IPS-20b (cell line): ENCODE data around the gene SLAIN1.

ENCODE experiments used
- H3K27ac ChIP-seq: one replicate; pipeline ENCODE4 v1.5.1; 2013; ENCODE audit warnings: low read length
- H3K27me3 ChIP-seq: 2 replicates; pipeline ENCODE4 v1.6.1; 2013; ENCODE audit warnings: mild to moderate bottlenecking, low read length, inconsistent platforms; ENCODE audit not compliant: insufficient read depth
- H3K36me3 ChIP-seq: 2 replicates; pipeline ENCODE4 v1.6.1; 2013; ENCODE audit warnings: low read depth, mild to moderate bottlenecking, inconsistent platforms, low read length, moderate library complexity; ENCODE audit not compliant: insufficient read depth
- H3K4me1 ChIP-seq: 2 replicates; pipeline ENCODE4 v1.6.1; 2013; ENCODE audit warnings: mild to moderate bottlenecking, control low read depth, inconsistent platforms, low read length, moderate library complexity; ENCODE audit not compliant: insufficient read depth
- H3K4me3 ChIP-seq: 2 replicates; pipeline ENCODE4 v1.5.1; 2013; ENCODE audit warnings: mild to moderate bottlenecking, low read length, inconsistent platforms
- H3K9ac ChIP-seq: 2 replicates; pipeline ENCODE4 v1.6.1; 2013; ENCODE audit warnings: low read depth, mild to moderate bottlenecking, inconsistent platforms, low read length, moderate library complexity
- H3K9me3 ChIP-seq: 2 replicates; pipeline ENCODE4 v1.6.1; 2013; ENCODE audit warnings: mild to moderate bottlenecking, low read depth, low read length, inconsistent platforms; ENCODE audit not compliant: insufficient read depth

The SLAIN1 gene

DNA sequence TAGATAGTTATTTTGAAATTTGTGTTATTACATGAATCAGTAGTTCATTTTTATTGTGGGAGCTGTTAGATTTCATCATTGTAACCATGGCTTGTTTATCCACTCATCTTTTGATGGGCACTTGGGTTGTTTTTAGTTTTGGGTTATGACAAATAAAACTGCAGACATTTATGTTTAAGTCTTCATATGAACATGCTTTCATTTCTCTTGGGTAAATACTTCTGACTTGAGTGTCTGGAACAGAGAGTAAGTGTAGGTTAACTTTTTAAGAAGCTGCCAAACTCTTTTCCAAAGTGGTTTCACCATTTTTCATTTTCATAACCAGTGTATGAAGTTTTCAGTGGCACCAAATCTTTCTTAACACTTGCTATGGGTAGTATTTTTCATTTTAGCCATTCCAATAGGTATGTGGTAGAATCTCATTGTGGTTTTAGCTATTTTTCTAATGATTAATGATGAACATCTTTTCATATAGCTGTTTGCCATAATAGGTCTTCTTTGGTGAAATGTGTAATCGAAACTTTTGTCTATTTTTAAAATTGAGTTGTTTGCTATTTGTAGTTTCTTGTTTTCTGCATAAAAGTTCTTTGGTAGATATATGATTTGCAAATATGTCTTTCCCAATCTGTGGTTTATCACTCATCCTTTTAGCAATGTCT is 17.9 kb downstream of the SLAIN1 start:
- peaks cover 10% of the 10 kb centered on the region; the same call in 1 of the 2 replicates for H3K4me1 ChIP-seq
- no peak overlapping the region for H3K27ac ChIP-seq
- H3K9me3 ChIP-seq, result peaks cover 7% of the 10 kb centered on the region; the same call in 1 of the 2 replicates
- H3K4me3 ChIP-seq, result no peak overlapping the region
- H3K36me3 ChIP-seq, result peaks cover 13% of the 10 kb centered on the region; the same call in 1 of the 2 replicates
- no peaks in the 10 kb centered on the region for H3K27me3 ChIP-seq
- H3K9ac ChIP-seq, result no peak overlapping the region

- Histone ChIP-seq H3K4me1 (peaks cover 10% of the 10 kb centered on the region; the same call in 1 of the 2 replicates), H3K9me3 (peaks cover 2% of the 10 kb centered on the region; the same call in 1 of the 2 replicates), H3K4me3 (no peak overlapping the region), H3K27ac (no peak overlapping the region), H3K27me3 (no peaks in the 10 kb centered on the region), H3K36me3 (peaks cover 25% of the 10 kb centered on the region; the same call in 1 of the 2 replicates), H3K9ac (no peak overlapping the region)
Measured at GRCh38 chr13:77716692-77717091, 19.2 kb downstream of the SLAIN1 start.

- Histone ChIP-seq H3K4me3 (no peak overlapping the region), H3K27me3 (no peaks in the 10 kb centered on the region), H3K4me1 (peaks cover 10% of the 10 kb centered on the region; the same call in 1 of the 2 replicates), H3K9ac (no peak overlapping the region), H3K36me3 (peaks cover 31% of the 10 kb centered on the region), H3K9me3 (no peaks in the 10 kb centered on the region), H3K27ac (no peak overlapping the region)
Measured at GRCh38 chr13:77717508-77717907, 20.0 kb downstream of the SLAIN1 start.

- Histone ChIP-seq H3K9me3 (no peaks in the 10 kb centered on the region), H3K36me3 (peaks cover 41% of the 10 kb centered on the region), H3K27ac (no peak overlapping the region), H3K4me1 (peaks cover 10% of the 10 kb centered on the region; the same call in 1 of the 2 replicates), H3K27me3 (no peaks in the 10 kb centered on the region), H3K9ac (no peak overlapping the region), H3K4me3 (no peak overlapping the region)
Measured at GRCh38 chr13:77719128-77719527, 21.6 kb downstream of the SLAIN1 start.

DNA sequence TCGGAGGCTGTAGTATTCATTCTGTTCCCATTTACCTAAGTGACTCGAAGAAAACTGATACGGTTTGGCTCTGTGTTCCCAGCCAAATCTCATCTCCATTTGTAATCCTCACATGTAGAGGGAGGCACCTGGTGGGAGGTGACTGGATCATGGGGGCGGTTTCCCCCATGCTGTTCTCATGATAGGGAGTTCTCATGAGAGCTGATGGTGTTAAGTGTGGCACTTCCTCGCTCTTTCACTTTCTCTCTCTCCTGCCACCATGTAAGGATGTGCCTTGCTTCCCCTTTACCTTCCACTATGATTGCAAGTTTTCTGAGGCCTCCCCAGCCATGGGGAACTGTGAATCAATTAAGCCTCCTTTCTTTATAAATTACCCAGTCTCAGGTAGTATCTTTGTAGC is 23.5 kb downstream of the SLAIN1 start:
- Histone ChIP-seq H3K9me3 (no peaks in the 10 kb centered on the region), H3K36me3 (peaks cover 54% of the 10 kb centered on the region), H3K4me3 (no peak overlapping the region), H3K27me3 (no peaks in the 10 kb centered on the region), H3K27ac (no peak overlapping the region), H3K4me1 (peaks cover 14% of the 10 kb centered on the region; the same call in 1 of the 2 replicates), H3K9ac (no peak overlapping the region)

- H3K27ac ChIP-seq, result no peak overlapping the region
- H3K36me3 ChIP-seq, result peaks cover 69% of the 10 kb centered on the region
- no peak overlapping the region for H3K9ac ChIP-seq
Measured at GRCh38 chr13:77724092-77724491, 26.6 kb downstream of the SLAIN1 start.

GRCh38 chr13:77725071-77725470 is 27.6 kb downstream of the SLAIN1 start:
- Histone ChIP-seq H3K4me3 (no peak overlapping the region), H3K9me3 (no peaks in the 10 kb centered on the region), H3K27me3 (no peaks in the 10 kb centered on the region), H3K4me1 (peaks cover 16% of the 10 kb centered on the region; the same call in 1 of the 2 replicates), H3K27ac (no peak overlapping the region), H3K9ac (no peak overlapping the region), H3K36me3 (peaks cover 60% of the 10 kb centered on the region)

More at GRCh38 chr13:77724092-77724491, 26.6 kb downstream of the SLAIN1 start:
- Histone ChIP-seq H3K4me1 (peaks cover 8% of the 10 kb centered on the region; the same call in 1 of the 2 replicates), H3K9me3 (no peaks in the 10 kb centered on the region), H3K4me3 (no peak overlapping the region), H3K27me3 (no peaks in the 10 kb centered on the region)

DNA sequence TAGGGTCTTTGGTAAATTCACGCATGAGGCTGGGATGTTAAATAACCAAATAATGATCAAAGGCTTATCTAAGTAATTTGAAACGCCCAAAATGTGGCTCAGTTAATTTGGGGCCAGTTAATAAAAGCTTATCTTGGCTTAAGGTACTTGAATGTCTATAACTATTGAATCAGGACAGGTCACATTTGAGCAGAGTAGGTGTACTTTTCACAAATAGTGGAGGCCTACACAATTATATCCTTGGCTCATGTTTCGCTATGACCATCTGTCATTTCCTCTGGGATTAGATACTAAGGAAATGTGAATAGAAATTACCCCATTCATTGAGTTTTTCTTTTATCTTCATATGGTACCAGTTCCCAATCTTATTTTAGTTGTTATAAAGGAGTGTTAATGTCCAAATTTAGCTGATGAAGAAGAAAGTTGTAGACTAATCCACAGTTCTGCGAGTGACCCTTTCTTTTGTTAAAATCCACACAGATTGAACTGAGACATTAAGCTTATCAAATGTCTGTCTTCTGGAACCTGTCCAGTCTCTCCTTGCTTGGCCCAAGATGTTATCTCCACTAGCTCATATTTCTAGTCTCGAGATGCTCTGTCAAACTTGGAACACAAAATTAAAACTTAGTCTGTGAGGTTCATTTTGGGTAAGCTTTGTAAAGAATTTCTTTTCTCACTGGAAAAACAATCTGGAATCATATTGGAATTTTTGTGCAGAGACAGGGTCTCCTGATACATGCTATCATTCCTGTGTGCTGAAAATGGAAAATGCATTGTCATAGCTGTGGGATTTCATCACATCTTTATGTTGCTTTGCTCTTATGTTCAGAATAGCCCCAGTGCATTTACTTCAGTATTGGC is 31.0 kb downstream of the SLAIN1 start:
- no peak overlapping the region for H3K27ac ChIP-seq
- H3K9me3 ChIP-seq, result no peaks in the 10 kb centered on the region
- no peak overlapping the region for H3K4me3 ChIP-seq
- H3K4me1 ChIP-seq, result peaks cover 20% of the 10 kb centered on the region; the same call in 1 of the 2 replicates
- H3K36me3 ChIP-seq, result peaks cover 45% of the 10 kb centered on the region
- H3K9ac ChIP-seq, result no peak overlapping the region
- H3K27me3 ChIP-seq, result no peaks in the 10 kb centered on the region

- H3K9me3 ChIP-seq, result no peaks in the 10 kb centered on the region
- H3K4me1 ChIP-seq, result peaks cover 23% of the 10 kb centered on the region; the same call in 1 of the 2 replicates
- no peak overlapping the region for H3K9ac ChIP-seq
- no peaks in the 10 kb centered on the region for H3K27me3 ChIP-seq
- no peak overlapping the region for H3K27ac ChIP-seq
- H3K36me3 ChIP-seq, result peaks cover 40% of the 10 kb centered on the region
- no peak overlapping the region for H3K4me3 ChIP-seq
Measured at GRCh38 chr13:77729502-77730221, 32.2 kb downstream of the SLAIN1 start.

DNA sequence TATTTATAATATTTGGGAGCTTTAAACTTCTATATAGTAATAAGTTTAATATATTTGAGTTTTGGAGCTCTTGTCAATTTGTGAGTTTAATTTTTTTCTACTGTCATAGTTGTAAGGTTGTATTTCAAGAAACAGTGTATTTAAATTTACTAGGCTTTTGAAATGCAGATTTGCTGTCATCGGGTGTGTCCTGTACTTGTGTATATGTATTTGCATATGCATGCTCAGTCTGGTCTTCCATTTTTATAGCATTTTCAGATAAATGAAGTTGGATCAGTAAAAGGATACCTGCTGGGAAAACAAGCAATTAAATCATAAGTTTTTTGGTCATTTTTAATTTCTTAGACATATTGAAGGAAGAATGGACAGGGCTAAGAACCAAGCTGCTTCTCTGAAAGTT is 33.1 kb downstream of the SLAIN1 start:
- Histone ChIP-seq H3K4me3 (no peak overlapping the region), H3K36me3 (peaks cover 34% of the 10 kb centered on the region), H3K27me3 (no peaks in the 10 kb centered on the region), H3K27ac (no peak overlapping the region), H3K4me1 (peaks cover 15% of the 10 kb centered on the region; the same call in 1 of the 2 replicates), H3K9me3 (no peaks in the 10 kb centered on the region), H3K9ac (no peak overlapping the region)

GRCh38 chr13:77732287-77732686 is 34.8 kb downstream of the SLAIN1 start:
- no peak overlapping the region for H3K9ac ChIP-seq
- no peak overlapping the region for H3K4me3 ChIP-seq
- no peaks in the 10 kb centered on the region for H3K9me3 ChIP-seq
- peaks cover 38% of the 10 kb centered on the region for H3K36me3 ChIP-seq
- no peak overlapping the region for H3K27ac ChIP-seq
- no peaks in the 10 kb centered on the region for H3K27me3 ChIP-seq
- peaks cover 15% of the 10 kb centered on the region; the same call in 1 of the 2 replicates for H3K4me1 ChIP-seq
